HG03103 (cell line): ENCODE data around the gene SPPL3.
"Not testable (repeated sequence)": the region's sequence is repeated elsewhere in the genome, so short reads cannot be mapped to it uniquely, and the experiment has no call there.

ENCODE experiments used
- ATAC-seq: cut with Tn5 transposase; IDR thresholded peaks from one replicate; pipeline ENCODE4 v1.9.1; 2021; ENCODE audit warnings: low read depth; ENCODE audit not compliant: unreplicated experiment

SPPL3 gene

DNA sequence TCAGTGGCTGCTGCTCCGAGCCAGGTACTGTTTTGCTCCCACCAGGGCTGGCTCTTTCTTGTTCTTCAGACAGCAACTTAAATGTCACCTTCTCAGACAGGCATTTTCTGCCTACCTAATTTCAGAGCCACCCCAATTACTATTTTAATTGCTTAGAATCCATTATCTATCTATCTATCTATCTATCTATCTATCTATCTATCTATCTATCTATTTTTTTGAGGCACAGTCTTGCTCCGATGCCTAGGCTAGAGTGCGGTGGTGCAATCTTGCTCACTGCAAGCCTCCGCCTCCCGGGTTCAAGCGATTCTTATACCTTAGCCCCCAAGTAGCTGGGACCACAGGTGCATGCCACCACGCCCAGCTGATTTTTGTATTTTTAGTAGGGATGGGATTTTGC, 58.5 kb downstream of the SPPL3 start:
- ATAC-seq, result no peak

DNA sequence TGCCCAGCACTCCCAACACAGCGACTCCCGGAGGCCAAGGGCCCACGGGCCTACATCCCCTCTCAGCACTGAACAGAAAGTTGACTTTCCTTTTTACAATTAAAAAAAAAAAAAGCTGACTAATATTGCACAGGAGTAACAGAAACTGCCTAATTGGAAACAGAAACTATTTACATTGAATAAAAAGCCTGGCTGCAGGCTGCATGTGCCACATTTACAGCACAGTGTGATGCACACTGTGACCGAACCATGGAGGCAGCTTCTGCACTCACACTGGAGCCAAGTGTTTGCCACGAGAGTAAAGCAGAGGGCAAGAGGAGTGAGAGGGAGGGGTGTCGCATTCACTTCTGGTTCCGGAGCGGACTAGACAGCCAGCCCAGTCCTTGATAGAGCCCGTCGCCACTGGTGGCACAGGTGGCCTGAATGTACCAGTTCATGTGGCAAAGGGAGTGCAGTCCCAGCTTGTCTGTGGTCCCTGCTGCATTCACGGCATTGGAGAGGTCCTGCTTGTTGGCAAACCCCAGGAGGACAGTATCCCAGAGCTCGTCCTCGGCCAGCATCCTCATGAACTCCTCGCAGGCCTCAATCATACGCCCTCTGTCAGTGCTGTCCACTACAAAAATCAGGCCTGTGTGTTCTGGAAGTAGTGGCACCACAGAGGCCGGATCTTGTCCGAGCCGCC, 59.2 kb downstream of the SPPL3 start:
- ATAC-seq, result no peak

DNA sequence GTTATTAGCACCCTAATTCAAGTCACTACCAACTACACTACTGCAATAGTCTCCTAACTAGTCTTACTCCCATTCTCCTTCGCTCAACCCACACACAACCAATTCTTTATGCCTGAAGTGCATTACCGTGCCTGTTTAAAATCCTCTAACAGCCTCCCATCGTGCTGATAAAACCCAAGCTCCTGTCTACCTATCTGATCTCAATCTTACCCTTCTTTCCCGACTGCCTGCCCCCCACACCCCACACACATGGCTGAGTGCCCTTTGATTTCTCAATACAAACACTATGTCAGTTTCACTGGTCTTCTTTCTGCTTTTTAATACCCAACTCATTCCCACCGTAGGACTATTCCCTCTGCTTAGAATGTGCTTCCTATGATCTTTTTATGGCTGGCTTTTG, 59.9 kb downstream of the SPPL3 start:
- no peak for ATAC-seq

GRCh38 chr12:120843472-120843871, 60.7 kb downstream of the SPPL3 start:
- ATAC-seq, result no peak

DNA sequence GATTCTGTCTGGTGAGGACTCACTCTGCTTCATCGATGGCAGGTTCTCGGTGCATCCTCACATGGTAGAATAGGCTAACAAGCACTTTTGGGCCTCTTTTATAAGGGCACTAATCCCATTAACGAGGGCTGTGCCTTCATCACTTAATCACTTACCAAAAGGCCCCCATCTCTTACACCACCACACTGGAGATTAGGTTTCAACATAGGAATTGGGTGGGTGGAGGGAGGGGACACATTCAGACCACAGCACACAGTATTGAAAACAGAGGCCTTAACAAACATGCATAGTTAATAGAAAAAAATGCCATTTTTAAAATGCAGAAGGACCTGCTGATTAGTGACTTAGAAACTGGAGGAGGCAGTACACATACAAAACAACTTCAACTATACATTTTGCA, 61.6 kb downstream of the SPPL3 start:
- no peak for ATAC-seq

GRCh38 chr12:120841525-120841924, 62.6 kb downstream of the SPPL3 start:
- no peak for ATAC-seq

DNA sequence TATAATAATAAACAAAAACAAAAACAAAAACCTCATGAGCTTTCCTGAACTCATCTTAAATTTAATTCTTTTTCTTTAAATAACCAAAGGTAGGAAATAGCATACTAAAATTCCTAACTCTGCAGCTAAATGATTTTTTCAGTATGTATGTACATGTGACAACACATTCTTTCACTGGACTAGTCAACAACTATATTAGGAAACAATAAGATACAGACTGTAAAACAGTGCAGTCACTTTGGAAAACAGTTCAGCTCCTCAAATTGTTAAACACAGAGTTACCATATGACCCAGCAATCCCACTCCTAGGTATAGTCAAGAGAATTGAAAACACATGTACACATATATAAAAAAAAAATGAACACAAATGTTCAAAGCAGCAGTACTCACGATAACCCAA, 64.7 kb downstream of the SPPL3 start:
- ATAC-seq, result no peak

GRCh38 chr12:120838629-120839383, 65.4 kb downstream of the SPPL3 start:
- not testable (repeated sequence) for ATAC-seq

- ATAC-seq, result no peak
Observed at GRCh38 chr12:120836114-120836684, 68.0 kb downstream of the SPPL3 start.

GRCh38 chr12:120835657-120836056, 68.5 kb downstream of the SPPL3 start:
- no peak for ATAC-seq

DNA sequence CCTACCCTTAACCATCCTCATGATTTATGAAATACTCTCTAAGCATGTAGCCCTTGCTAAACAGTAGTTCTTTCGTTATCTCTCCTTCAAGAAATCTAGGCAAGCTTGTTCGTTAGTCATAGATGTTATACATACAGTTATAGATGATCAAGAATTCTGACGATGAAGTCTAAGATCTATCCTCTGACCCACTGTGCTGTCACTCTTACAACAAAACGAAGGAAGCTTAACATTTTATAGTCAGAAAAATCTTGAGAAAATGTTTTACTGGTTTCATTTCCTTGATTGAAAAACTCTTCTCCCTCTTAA, 68.9 kb downstream of the SPPL3 start:
- no peak for ATAC-seq

- ATAC-seq, result no peak
Observed at GRCh38 chr12:120834489-120835303, 69.5 kb downstream of the SPPL3 start.

- ATAC-seq, result no peak
Observed at GRCh38 chr12:120833849-120834248, 70.3 kb downstream of the SPPL3 start.

DNA sequence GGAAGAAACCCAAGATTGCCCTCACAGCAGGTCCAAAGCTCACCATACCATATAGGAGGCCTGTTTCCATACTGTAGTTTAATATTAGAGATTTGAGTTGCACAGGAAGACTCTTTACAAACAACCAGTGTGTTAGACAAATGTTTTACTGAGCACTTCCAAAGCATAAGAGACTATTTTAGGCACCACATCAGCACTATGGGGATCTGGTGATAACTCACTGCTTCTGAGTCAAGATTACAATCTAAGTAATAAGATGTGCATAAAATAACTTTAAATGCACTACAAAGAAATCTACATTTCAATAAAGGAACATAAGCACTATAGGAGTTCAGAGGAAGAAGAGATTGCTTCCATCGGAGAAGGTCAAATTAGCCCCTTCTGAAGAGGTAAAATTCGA, 71.4 kb downstream of the SPPL3 start:
- ATAC-seq, result no peak

- ATAC-seq, result no peak
Observed at GRCh38 chr12:120831648-120832267, 72.4 kb downstream of the SPPL3 start.

DNA sequence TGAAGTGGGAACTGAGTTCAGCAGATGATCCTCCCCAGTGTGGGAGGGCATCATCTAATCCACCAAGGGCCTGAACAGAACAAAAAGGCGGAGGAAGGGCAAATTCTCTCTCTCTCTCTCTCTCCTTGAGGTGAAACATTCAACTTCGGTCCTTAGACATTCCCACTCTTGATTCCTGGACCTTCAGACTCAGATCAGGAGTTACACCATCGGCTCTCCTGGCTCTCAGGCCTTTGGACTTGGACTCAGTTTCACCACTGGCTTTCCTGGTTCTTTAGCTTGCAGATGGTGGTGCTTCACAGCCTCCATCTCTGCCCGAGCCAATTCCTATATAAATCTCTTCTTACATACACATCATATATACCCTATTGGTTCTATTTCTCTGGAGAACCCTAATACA, 73.2 kb downstream of the SPPL3 start:
- ATAC-seq, result no peak

- no peak for ATAC-seq
Observed at GRCh38 chr12:120830052-120830940, 73.9 kb downstream of the SPPL3 start.

- no peak for ATAC-seq
Observed at GRCh38 chr12:120826335-120826734, 77.8 kb downstream of the SPPL3 start.

DNA sequence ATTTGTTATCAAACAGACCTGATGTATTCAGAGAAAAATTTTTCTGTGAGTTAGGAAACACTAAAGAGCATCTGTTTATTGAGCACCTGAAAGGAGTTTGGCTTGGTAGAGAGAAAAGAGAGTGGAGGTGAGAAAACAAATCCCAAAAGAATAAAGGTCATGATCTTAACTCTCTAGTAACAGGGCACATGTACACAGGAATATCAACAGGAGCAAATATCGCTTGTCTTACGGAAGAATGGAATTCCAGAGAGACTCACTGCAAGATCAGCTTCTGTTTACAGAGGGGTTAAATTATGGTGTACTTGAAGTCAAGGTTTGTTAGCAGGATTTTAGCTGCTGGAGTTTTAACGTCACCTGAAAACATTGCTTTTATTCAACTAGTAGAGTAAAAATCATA, 78.8 kb downstream of the SPPL3 start:
- no peak for ATAC-seq
